GOT3 (cell line): ENCODE measurements around the gene BNIP5.

Experiments
- DNase-seq: peaks from one replicate; lab custom pipeline; 2025; ENCODE audit warnings: mixed read lengths; lab: John Stamatoyannopoulos, UW

Gene BNIP5

DNA sequence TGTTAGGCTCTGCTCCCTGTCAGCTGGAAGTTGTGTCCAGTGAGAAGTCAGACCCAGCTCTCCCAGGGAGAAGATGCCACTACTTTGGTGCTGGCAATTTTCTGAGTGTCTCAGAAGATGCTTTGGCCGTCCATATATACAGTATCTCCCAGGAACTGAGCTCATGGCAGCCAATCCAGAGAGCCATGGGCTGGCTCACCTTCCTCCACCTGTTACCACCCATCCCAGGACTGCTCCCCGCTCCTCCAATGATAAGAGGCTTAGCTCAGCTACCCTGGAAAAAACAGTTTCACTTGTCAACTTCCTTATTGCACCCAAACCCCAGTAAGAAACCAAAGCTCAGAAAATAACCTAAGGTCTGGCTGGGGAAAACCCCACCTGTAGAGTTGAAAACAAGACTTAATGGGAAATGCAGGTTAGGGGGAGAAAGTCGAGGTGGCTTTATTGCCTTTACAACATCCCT, at the start of gene BNIP5:
Gene BNIP5 (minus strand): TSS at position 110 of the 463 bp plus-strand sequence. CDS start 6,198 bp downstream, outside the sequence.
- no peak for DNase-seq

DNA sequence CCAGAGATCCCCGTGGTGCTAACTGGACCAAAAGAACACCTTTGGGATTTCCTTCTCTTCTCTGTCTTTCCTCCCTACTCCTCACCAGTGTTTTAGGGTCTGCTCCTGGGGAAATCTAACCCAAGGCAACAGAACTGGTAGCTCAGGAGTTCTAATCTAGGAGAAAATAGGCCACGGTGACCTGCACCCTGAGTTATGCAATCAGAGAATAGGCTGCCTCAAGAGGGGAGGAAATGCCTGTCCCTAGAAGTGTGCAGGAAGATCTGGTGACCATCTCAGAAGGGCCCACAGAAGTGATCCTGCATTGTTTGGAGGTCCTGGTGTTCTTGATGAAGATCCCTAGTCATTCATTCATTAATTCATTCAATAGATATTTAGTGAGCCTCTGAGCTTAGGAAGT, 47.4 kb upstream of the BNIP5 start:
- no peak for DNase-seq

- no peak for DNase-seq
Measured at GRCh38 chr6:36383606-36384005, 46.9 kb upstream of the BNIP5 start.

- DNase-seq = no peak
Measured at GRCh38 chr6:36382976-36383375, 46.3 kb upstream of the BNIP5 start.

DNA sequence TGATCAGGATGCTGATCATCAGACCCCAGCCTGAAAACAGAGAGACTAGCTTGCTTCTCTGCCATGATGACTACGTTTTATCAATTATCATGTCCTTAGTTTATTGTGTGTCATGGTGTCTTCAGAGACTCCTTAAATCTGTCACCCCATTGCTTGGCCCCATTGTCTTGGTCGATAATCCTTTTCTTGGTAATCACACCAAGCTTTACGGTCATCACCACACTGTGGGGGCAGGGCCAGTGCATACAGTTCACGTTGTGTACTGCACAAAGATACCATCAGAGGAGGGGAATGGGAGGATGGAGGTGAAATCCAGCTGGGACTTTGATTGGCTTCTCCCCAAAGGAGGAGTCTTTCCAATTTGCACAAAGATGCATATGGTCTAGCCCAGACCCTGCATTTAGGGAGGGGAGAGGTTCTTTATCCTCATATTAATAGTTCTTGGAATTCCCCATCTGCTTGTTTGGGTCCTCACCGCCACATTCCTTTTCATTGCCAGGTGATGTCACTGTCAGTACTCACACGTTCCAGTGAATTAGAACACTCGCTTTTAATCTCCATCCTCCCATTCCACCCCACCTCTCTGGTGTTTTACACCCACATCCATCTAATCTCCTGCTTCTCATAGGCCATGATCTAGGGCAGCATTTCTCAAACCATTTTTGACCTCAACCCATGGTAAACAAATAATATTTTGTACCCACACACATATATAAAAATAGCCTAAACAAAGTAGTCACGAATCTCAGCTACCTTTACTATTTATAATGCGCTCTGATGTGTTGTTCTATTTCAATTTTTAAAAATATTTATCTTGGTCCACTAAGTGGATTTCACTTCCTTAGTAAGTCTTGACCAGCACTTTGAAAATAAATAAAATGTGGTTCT, 45.1 kb upstream of the BNIP5 start:
- no peak for DNase-seq

DNA sequence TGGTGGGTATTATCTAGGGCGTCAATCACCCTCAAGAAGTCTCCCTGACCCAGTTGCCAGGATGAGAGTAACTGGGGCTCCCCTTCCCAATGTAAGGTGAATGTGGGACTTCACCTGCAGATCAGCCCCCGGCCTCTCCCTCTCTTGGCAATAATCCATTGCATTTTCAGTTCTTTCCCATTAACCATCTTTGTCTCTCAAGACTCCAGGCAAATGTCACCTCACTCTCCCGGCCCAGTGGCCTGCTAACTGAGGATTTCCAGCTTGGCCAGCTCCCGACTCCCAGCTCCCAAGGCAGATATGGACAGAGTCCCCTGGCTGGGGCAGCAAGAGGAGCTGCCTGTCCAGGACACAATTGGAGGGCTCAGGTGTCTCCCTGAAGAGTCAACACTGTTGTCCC, 43.5 kb upstream of the BNIP5 start:
- DNase-seq = no peak

- no peak for DNase-seq
Measured at GRCh38 chr6:36378936-36379335, 42.2 kb upstream of the BNIP5 start.

GRCh38 chr6:36378243-36378920, 41.7 kb upstream of the BNIP5 start:
- no peak for DNase-seq

- DNase-seq = no peak
Measured at GRCh38 chr6:36377594-36377993, 40.9 kb upstream of the BNIP5 start.

GRCh38 chr6:36376742-36377141, 40.1 kb upstream of the BNIP5 start:
- DNase-seq = no peak

DNA sequence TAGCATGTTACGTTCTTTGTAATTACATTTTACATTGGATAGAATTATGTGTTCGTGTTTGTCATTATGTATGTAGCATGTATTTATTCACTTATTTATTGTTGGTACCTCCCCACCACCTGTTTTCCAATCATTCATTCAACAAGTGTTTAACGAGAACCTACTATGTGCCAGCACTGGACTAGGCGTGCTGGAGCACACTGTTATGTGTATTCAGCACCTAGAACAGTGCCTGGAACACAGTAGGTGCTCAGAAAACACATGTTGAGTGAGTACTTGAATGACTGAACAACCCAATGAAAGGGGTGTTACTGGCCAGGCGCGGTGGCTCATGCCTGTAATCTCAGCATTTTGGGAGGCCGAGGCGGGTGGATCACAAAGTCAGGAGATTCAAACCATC, 39.5 kb upstream of the BNIP5 start:
- no peak for DNase-seq

- no peak for DNase-seq
Measured at GRCh38 chr6:36375644-36376155, 39.0 kb upstream of the BNIP5 start.

DNA sequence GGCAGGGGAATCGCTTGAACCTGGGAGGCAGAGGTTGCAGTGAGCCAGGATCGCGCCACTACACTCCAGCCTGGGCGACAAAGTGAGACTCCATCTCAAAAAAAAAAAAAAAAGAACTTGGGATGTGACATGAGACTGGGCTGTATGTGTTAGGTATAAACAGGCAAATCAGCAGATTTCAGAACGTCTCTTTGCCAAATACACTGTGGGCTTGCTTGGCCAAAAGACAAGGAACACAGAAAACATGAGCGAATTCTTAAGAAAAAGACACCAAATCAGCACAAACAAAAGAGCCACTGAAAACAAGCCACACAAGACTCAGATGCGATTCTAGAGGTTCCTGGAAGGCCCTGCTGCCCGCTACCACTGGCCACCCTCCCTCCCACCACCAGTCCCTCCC, 38.3 kb upstream of the BNIP5 start:
- DNase-seq = no peak

DNA sequence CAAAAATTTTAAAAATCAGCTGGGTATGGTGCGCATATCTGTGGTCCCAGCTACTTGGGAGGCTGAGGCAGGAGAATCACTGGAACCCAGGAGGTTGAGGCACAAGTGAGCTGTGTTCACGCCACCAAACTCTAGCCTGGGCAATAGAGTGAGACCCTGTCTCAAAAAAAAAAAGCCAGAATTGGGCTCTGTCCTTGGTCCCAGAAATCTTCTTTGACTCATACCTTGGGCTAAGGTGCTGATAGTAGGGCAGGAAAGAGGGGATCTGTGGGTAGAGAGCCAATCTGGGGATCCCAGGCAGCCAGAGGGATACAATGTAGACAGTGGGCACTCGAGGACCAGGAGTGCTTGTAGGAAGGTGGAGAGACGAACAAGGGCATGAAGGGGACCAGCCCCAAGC, 37.5 kb upstream of the BNIP5 start:
- DNase-seq = no peak

- no peak for DNase-seq
Measured at GRCh38 chr6:36373368-36374019, 36.8 kb upstream of the BNIP5 start.

DNA sequence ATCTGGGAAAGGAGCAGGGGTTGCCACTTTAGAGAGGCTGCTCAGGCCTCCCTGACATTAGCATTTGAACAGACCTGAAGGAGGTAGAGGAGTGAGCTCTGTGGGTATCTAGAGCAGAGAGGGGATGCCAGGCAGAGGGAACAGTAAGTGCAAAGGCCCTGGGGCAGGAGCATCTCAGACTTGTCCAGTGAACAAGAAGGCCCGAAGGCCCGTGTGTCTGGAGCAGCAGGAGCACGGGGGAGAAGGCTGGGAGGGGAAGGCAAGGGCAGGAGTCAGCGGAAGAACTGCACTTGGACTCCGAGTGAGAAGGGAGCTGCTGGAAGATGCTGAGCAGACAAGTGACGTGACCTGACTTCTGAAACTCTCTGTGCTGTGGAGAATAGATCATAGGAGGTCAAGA, 35.4 kb upstream of the BNIP5 start:
- no peak for DNase-seq

- no peak for DNase-seq
Measured at GRCh38 chr6:36371211-36371610, 34.5 kb upstream of the BNIP5 start.

GRCh38 chr6:36370638-36371037, 34.0 kb upstream of the BNIP5 start:
- no peak for DNase-seq

- peak; percentile 17 for DNase-seq
Measured at GRCh38 chr6:36368921-36369865, 32.5 kb upstream of the BNIP5 start.

GRCh38 chr6:36368421-36368820, 31.7 kb upstream of the BNIP5 start:
- DNase-seq = no peak

- DNase-seq = no peak
Measured at GRCh38 chr6:36367743-36368142, 31.1 kb upstream of the BNIP5 start.
